GM13976 (cell line): Measurements from ENCODE around the gene MRTFA.
A peak's percentile ranks its signal among the peaks of the same experiment; 100 is the strongest.

ENCODE experiments used
- DNase-seq: peaks from one replicate; pipeline ENCODE4 v3.0.0; 2012; ENCODE audit warnings: low spot score
- in situ Hi-C: fragments of 300-500 bp; cut with MboI; formaldehyde crosslinking; loops from one replicate; pipeline ENCODE4 v1.12.0; 2022; ENCODE audit warnings: low sequenced_read_pairs, mixed read lengths, inconsistent platforms; ENCODE audit not compliant: unreplicated experiment
- TF ChIP-seq, protein P1 (sequence below): IDR thresholded peaks from 2 replicates; pipeline ENCODE4 v1.5.1; 2012; ENCODE audit warnings: borderline replicate concordance, mild to moderate bottlenecking; ENCODE audit not compliant: insufficient read depth; ENCODE audit errors: extremely low read depth, missing control alignments, control extremely low read depth

MRTFA gene

DNA sequence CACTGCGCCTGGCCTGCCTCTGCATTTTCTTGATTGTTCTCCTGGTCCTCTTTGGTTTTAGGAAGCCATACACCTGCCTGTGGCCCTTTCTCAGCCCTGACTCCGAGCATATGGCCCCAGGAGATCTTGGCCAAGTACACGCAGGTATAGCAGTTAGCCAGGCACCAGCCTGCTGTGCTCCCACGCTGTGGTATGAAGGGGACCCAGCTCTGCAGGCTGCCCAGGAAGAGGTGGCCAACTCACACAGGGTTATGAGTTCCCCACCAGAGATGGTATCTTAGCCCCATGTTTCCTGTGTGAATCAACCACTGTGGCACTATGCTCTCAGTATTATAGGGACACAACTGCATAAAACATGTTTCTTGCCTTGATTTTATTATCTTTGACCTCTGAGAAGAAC, 235.0 kb downstream of the MRTFA start:
- in situ Hi-C loops = no loop called here
- no peak for DNase-seq
- TF ChIP-seq, protein P1, sequence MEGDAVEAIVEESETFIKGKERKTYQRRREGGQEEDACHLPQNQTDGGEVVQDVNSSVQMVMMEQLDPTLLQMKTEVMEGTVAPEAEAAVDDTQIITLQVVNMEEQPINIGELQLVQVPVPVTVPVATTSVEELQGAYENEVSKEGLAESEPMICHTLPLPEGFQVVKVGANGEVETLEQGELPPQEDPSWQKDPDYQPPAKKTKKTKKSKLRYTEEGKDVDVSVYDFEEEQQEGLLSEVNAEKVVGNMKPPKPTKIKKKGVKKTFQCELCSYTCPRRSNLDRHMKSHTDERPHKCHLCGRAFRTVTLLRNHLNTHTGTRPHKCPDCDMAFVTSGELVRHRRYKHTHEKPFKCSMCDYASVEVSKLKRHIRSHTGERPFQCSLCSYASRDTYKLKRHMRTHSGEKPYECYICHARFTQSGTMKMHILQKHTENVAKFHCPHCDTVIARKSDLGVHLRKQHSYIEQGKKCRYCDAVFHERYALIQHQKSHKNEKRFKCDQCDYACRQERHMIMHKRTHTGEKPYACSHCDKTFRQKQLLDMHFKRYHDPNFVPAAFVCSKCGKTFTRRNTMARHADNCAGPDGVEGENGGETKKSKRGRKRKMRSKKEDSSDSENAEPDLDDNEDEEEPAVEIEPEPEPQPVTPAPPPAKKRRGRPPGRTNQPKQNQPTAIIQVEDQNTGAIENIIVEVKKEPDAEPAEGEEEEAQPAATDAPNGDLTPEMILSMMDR = no peak

DNA sequence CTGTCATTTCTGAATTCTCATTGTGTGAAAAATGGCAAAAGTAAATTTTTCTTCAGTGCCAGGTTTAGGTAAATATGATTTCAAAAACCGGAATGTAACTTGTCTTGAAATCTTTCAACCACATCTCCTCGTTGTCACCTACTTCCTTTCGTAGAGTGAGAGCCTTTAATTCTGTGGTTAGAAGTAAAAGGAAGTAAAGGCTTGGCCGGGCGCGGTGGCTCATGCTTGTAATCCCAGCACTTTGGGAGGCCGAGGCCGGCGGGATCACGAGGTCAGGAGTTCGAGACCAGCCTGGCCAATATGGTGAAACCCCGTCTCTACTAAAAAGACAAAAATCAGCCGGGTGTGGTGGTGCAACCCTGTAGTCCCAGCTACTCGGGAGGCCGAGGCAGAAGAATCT, 236.4 kb downstream of the MRTFA start:
- TF ChIP-seq, protein P1 = no peak
- in situ Hi-C loops = no loop called here

DNA sequence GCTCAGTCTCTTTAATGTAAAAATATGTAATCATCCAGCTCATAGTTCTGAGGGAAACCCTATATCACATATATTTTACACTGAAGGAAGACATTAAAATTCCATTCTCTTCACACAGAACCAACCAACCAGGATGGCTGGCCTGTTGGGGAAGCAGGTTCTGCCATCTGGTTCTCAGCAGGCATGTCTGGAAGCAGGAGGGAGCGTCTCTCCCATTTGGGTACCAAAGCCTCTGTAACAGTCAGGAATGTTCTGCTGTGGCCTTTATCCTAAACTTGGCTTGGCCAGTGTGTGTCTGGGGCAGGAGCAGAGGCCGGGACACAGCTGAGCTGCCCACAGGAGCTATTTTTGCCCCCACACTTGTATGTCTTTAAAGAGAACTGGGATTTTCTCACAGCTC, 236.9 kb downstream of the MRTFA start:
- in situ Hi-C loops = no loop called here
- DNase-seq = no peak
- TF ChIP-seq, protein P1 = no peak

More for the DNA sequence above, 236.4 kb downstream of the MRTFA start:
- peak; percentile 60 for DNase-seq

DNA sequence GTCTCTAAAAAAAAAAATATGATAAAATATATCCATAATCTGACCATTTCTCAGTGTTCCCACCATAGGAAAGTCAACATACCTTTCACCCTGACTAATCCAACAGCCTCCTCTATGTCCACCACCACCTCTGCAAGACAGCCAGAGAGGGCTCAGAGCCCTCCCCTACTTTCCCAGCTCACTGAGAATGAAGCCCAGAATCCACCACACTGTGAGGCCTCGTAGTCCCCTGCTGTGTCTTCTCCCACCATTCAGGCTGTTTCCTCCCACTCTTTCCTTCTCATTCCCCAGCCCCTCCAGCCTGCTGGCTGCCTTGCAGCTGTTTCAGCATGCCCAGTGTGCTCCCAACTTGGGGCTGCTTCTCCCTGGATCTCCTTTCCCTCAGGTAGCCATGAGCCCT, 239.1 kb downstream of the MRTFA start:
- TF ChIP-seq, protein P1 = no peak
- no peak for DNase-seq
- in situ Hi-C loops = no loop called here

DNA sequence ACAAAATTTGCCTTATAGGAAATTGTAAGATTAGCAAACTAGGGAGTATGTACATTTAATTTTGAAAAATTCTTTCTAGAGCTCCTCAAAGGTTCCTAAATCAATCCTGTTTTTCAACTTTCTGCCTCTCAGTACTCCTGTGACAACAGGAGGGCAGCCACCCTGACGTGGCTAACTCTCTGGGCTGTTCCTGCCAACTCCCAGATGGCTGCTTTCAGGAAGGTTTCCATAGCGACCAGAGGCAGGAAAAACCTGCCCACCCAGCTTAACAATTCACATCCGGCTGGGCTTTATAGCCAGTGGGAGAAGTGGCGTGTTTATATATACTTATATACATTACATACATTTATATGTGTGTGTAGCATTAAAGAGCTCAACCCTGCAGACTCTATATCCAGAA, 239.6 kb downstream of the MRTFA start:
- no peak for DNase-seq
- in situ Hi-C loops = no loop called here
- TF ChIP-seq, protein P1 = no peak

DNA sequence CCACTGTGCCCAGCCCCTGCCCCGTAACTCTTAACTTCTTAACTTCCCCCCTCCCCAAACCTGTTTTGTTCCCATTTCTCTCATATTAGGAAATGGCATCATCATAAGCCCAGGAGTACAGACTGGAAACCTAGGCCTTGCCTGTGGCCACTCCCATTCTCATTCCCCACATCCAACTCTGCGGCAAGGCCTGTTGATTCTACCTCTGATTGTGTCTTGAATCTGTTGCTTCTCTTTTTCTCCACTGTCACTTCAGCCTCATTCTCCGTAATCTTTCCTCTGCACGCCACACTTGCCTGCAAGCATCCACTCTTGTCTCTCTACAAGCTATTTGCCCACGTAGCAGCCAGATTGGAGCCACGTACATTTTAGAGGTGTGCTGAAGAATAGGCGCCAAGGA, 240.9 kb downstream of the MRTFA start:
- in situ Hi-C loops = no loop called here
- DNase-seq = no peak
- TF ChIP-seq, protein P1 = no peak

DNA sequence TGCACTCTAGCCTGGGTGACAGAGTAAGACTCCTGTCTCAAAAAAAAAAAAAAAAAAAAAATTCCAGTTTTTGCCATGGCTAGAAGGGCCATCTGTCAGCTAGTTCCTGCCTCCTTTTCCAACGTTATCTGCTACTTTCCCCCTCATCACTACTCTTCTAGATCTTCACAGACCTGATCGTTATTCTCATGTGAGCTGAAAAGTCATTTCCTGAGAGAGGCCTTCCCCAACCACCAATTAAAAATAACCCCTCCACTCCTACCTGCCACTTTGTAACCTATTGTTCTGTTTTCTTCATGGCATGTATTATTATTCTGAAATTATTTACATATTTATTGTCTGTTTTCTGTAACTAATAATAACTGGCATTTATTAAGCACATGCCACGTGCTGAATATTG, 241.9 kb downstream of the MRTFA start:
- in situ Hi-C loops = no loop called here
- DNase-seq = no peak
- TF ChIP-seq, protein P1 = no peak
